Spleen (tissue), 7 donors: ENCODE measurements around the gene CFAP20DC.

Source experiments
- POLR2A ChIP-seq, 3 donors: fragments of 450-650 bp; IDR thresholded peaks; one replicate each; pipeline ENCODE4 v1.5.1; 2017; ENCODE audit warnings: antibody characterized with exemption in 3 of 3, mild to moderate bottlenecking in 1 of 3
- POLR2AphosphoS5 ChIP-seq, 3 donors: sonication (generic); formaldehyde crosslinking; IDR thresholded peaks; one replicate each; pipeline ENCODE4 v1.5.1; 2017; ENCODE audit warnings: antibody characterized with exemption in 3 of 3
- TF ChIP-seq, protein P1 (sequence below), 11 experiments: fragments of 200-600 bp in 7 of 11; fragments of 450-650 bp in 4 of 11; sonication (generic) in 4 of 11; IDR thresholded peaks in 8 of 11; conservative IDR thresholded peaks in 3 of 11; 1 replicate in 7 of 11; 2 replicates in 4 of 11; pipeline versions ENCODE4 v1.4.0 to v1.8.0; 2016 to 2021; ENCODE audit warnings: antibody characterized with exemption in 11 of 11, inconsistent platforms in 4 of 11, mild to moderate bottlenecking in 1 of 11
- donor health status: DM: no; HTN: no; CAD: no; lungs with moderate emphysema.
- donor health status: DM: no; HTN: no; CAD: no.
- donor health status: DM: no; HTN: no; CAD: no.

DNA sequence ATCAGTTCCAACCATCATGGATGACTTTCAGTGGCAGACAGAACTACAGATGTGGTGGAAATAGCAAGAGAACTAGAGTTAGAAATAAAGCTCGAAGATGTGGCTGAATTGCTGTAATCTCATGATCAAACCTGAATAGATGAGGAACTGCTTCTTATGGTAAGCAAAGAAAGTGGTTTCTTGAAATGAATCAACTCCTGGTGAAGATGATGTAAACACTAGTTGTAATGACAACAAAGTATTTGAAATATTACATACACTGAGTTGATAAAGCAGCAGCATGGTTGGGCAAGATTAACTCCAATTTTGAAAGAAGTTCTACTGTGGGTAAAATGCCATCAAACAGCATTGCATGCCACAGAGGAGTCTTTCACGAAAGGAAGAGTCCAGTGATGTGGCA lies 251.5 kb downstream of the CFAP20DC start:
- no peak for TF ChIP-seq POLR2A (IDR thresholded peaks at IDR 0.05)
- TF ChIP-seq, protein P1, sequence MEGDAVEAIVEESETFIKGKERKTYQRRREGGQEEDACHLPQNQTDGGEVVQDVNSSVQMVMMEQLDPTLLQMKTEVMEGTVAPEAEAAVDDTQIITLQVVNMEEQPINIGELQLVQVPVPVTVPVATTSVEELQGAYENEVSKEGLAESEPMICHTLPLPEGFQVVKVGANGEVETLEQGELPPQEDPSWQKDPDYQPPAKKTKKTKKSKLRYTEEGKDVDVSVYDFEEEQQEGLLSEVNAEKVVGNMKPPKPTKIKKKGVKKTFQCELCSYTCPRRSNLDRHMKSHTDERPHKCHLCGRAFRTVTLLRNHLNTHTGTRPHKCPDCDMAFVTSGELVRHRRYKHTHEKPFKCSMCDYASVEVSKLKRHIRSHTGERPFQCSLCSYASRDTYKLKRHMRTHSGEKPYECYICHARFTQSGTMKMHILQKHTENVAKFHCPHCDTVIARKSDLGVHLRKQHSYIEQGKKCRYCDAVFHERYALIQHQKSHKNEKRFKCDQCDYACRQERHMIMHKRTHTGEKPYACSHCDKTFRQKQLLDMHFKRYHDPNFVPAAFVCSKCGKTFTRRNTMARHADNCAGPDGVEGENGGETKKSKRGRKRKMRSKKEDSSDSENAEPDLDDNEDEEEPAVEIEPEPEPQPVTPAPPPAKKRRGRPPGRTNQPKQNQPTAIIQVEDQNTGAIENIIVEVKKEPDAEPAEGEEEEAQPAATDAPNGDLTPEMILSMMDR (IDR thresholded peaks at IDR 0.05 in 8 of 11, conservative IDR thresholded peaks at IDR 0.05 in 3 of 11): no peak
- TF ChIP-seq POLR2AphosphoS5 (IDR thresholded peaks at IDR 0.05): no peak
